Body of pancreas (tissue), 4 donors: Measurements from ENCODE around the gene HSPH1. TPM values are rescaled to one million over a fixed set of nuclear protein-coding genes. Genes with fewer than 3 reads are reported as not detected.

Experiments used
- ATAC-seq: fragments of 150-250 bp; one replicate; pipeline ENCODE4 v1.9.1; 2016
- DNase-seq, 4 donors: peaks; one replicate each; pipeline ENCODE4 v3.0.0-alpha.2; 2019
- H3K27ac ChIP-seq, 4 donors: fragments of 200-600 bp; sonication (generic); 1 replicate in 3 of 4; 2 replicates in 1 of 4; pipeline versions ENCODE4 v1.5.1 to v1.6.1; 2016 to 2019; ENCODE audit warnings: mild to moderate bottlenecking in 1 of 4, mixed read lengths in 1 of 4, moderate library complexity in 1 of 4
- H3K27me3 ChIP-seq, 2 donors: fragments of 200-600 bp; sonication (generic); one replicate each; pipeline ENCODE4 v1.6.0; 2016; ENCODE audit warnings: mild to moderate bottlenecking in 1 of 2
- H3K36me3 ChIP-seq, 2 donors: fragments of 200-600 bp; sonication (generic); replicated peaks in 1 of 2; 2 replicates each; pipeline ENCODE4 v1.5.1; 2016; ENCODE audit warnings: low read depth in 2 of 2; ENCODE audit not compliant: insufficient read depth in 1 of 2
- H3K4me1 ChIP-seq: fragments of 200-600 bp; sonication (generic); one replicate; pipeline ENCODE4 v1.6.0; 2016
- H3K4me3 ChIP-seq, 2 donors: fragments of 200-600 bp; sonication (generic); 1 replicate in 1 of 2; 2 replicates in 1 of 2; pipeline ENCODE4 v1.5.1; 2016 to 2019
- H3K9me3 ChIP-seq, 3 donors: fragments of 200-600 bp; sonication (generic); 1 replicate in 2 of 3; 2 replicates in 1 of 3; pipeline ENCODE4 v1.5.1; 2016
- POLR2A ChIP-seq, 3 donors: fragments of 450-650 bp; IDR thresholded peaks; one replicate each; pipeline ENCODE4 v1.6.1; 2016; ENCODE audit warnings: antibody characterized with exemption in 3 of 3, mild to moderate bottlenecking in 2 of 3
- WGBS, 2 donors: methylation state at CpG; one replicate each; pipeline ENCODE4 v1.1.5; 2017; 5-methylcytosine and 5-hydroxymethylcytosine counted together
- intact Hi-C: fragments of 100-400 bp; cut with DNase I; formaldehyde crosslinking; loops from one replicate; pipeline ENCODE4 v1.15.1; 2023
- total RNA-seq, 2 donors: library from RNA; depleted of rRNA; stranded (reverse); fragments of >200 nt; gene quantifications; one replicate each; pipeline ENCODE4 v1.1.0, GENCODE V29; 2016
- TF ChIP-seq, protein P1 (sequence below), 7 experiments: fragments of 450-650 bp in 4 of 7; fragments of 200-600 bp in 3 of 7; sonication (generic) in 3 of 7; IDR thresholded peaks; one replicate each; pipeline ENCODE4 v1.5.1; 2016 to 2019; ENCODE audit warnings: antibody characterized with exemption in 7 of 7

Gene HSPH1
- total RNA-seq, 2 donors from 2014 or later = 20.5 to 28.0 TPM

GRCh38 chr13:31192306-31192705 is 30.6 kb upstream of the HSPH1 start:
- DNase-seq (no peak), ATAC-seq (no peak)
- Histone ChIP-seq H3K27me3 (no peaks in the 10 kb centered on the region), H3K9me3 (no peaks in the 10 kb centered on the region), H3K36me3 (no peaks in the 10 kb centered on the region), H3K4me1 (no peaks in the 10 kb centered on the region), H3K4me3 (no peak overlapping the region), H3K27ac (no peak overlapping the region)
- intact Hi-C loops = no loop called here
- WGBS, 2 donors = 85 to 97% methylated on average over 6 of the region's 6 CpGs
- TF ChIP-seq POLR2A (IDR thresholded peaks at IDR 0.05) = no peak
- TF ChIP-seq, protein P1, sequence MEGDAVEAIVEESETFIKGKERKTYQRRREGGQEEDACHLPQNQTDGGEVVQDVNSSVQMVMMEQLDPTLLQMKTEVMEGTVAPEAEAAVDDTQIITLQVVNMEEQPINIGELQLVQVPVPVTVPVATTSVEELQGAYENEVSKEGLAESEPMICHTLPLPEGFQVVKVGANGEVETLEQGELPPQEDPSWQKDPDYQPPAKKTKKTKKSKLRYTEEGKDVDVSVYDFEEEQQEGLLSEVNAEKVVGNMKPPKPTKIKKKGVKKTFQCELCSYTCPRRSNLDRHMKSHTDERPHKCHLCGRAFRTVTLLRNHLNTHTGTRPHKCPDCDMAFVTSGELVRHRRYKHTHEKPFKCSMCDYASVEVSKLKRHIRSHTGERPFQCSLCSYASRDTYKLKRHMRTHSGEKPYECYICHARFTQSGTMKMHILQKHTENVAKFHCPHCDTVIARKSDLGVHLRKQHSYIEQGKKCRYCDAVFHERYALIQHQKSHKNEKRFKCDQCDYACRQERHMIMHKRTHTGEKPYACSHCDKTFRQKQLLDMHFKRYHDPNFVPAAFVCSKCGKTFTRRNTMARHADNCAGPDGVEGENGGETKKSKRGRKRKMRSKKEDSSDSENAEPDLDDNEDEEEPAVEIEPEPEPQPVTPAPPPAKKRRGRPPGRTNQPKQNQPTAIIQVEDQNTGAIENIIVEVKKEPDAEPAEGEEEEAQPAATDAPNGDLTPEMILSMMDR (IDR thresholded peaks at IDR 0.05) = no peak

GRCh38 chr13:31191748-31192147 is 30.0 kb upstream of the HSPH1 start:
- TF ChIP-seq, protein P1 (IDR thresholded peaks at IDR 0.05) = no peak
- no peak for TF ChIP-seq POLR2A (IDR thresholded peaks at IDR 0.05)
- no peak for DNase-seq
- no peaks in the 10 kb centered on the region for H3K9me3 ChIP-seq
- no peaks in the 10 kb centered on the region for H3K4me1 ChIP-seq
- H3K27ac ChIP-seq = no peak overlapping the region
- H3K4me3 ChIP-seq = no peak overlapping the region
- H3K36me3 ChIP-seq = no peaks in the 10 kb centered on the region
- no peaks in the 10 kb centered on the region for H3K27me3 ChIP-seq
- ATAC-seq = no peak
- WGBS, 2 donors = 72 to 73% methylated on average over 4 of the region's 4 CpGs
- intact Hi-C loops = no loop called here

GRCh38 chr13:31184981-31185645 is 23.4 kb upstream of the HSPH1 start:
- Histone ChIP-seq H3K27me3 (no peaks in the 10 kb centered on the region), H3K36me3 (no peaks in the 10 kb centered on the region), H3K9me3 (no peaks in the 10 kb centered on the region), H3K4me1 (no peaks in the 10 kb centered on the region), H3K27ac (no peak overlapping the region), H3K4me3 (no peak overlapping the region)
- no peak for ATAC-seq
- intact Hi-C loops = no loop called here
- TF ChIP-seq POLR2A (IDR thresholded peaks at IDR 0.05) = no peak
- TF ChIP-seq, protein P1 (IDR thresholded peaks at IDR 0.05) = no peak
- WGBS, 2 donors = 55 to 59% methylated on average over 7 of the region's 7 CpGs
- DNase-seq = no peak

DNA sequence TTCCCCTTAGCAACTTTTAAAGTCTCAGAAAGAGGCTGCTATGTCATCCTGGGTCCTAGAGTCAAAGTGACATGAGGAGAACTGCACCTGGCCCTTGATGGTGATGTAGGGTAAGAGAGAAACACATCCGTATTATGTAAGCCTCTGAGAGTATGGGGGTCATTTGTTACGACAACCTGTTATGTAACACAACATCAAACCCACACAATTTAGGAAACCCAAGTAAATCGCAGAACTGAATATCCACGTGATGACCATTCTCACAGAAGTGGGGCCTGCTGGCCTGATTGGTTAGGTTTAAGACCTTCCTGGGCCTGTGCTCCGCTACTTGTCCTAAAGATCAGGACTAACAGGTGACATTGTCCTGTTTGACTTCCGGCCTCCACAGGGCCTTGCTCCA is 22.7 kb upstream of the HSPH1 start:
- WGBS, 2 donors = 79 to 82% methylated on average over 5 to 6 of the region's 6 CpGs

More for the DNA sequence above, 22.7 kb upstream of the HSPH1 start:
- H3K9me3 ChIP-seq = no peaks in the 10 kb centered on the region
- H3K4me1 ChIP-seq = no peaks in the 10 kb centered on the region
- H3K36me3 ChIP-seq = no peaks in the 10 kb centered on the region
- H3K27ac ChIP-seq = no peak overlapping the region
- ATAC-seq (no peak), DNase-seq (no peak)
- intact Hi-C loops = no loop called here
- no peaks in the 10 kb centered on the region for H3K27me3 ChIP-seq
- TF ChIP-seq, protein P1 (IDR thresholded peaks at IDR 0.05) = no peak
- TF ChIP-seq POLR2A (IDR thresholded peaks at IDR 0.05) = no peak
- no peak overlapping the region for H3K4me3 ChIP-seq
